ENCODE measurements around the gene CTNNA3.

CTNNA3 gene

GRCh38 chr10:67151471-67151870 lies 544.5 kb downstream of the CTNNA3 start:
- Histone ChIP-seq H3K9me3 (ENCODE audit: control insufficient read depth, insufficient read depth, low read length) (no peaks in the 10 kb centered on the region; the same call in 1 of the 2 replicates), H3K79me2 (ENCODE audit: control insufficient read depth, low read length) (no peaks in the 10 kb centered on the region), H3K4me1 (ENCODE audit: control insufficient read depth, low read length) (no peaks in the 10 kb centered on the region), H3K27me3 (ENCODE audit: control insufficient read depth, low read length) (no peaks in the 10 kb centered on the region), H3K4me2 (ENCODE audit: low read length) (no peak overlapping the region), H3K4me3 (ENCODE audit: low read length) (no peak overlapping the region), H3K36me3 (ENCODE audit: control insufficient read depth, low read length) (no peaks in the 10 kb centered on the region), H3F3A (ENCODE audit: control insufficient read depth, insufficient read depth) (no peaks in the 10 kb centered on the region), H3K27ac (ENCODE audit: low read depth, low read length) (no peak overlapping the region), H3K9me2 (replicated peaks; ENCODE audit: control insufficient read depth, low read length) (no peaks in the 10 kb centered on the region), H4K20me1 (ENCODE audit: control insufficient read depth, insufficient read depth, low read depth, low read length) (no peaks in the 10 kb centered on the region)
- TF ChIP-seq EZH2phosphoT487 (IDR thresholded peaks at IDR 0.05; ENCODE audit: borderline replicate concordance, low read length): no peak
- TF ChIP-seq, protein P1, sequence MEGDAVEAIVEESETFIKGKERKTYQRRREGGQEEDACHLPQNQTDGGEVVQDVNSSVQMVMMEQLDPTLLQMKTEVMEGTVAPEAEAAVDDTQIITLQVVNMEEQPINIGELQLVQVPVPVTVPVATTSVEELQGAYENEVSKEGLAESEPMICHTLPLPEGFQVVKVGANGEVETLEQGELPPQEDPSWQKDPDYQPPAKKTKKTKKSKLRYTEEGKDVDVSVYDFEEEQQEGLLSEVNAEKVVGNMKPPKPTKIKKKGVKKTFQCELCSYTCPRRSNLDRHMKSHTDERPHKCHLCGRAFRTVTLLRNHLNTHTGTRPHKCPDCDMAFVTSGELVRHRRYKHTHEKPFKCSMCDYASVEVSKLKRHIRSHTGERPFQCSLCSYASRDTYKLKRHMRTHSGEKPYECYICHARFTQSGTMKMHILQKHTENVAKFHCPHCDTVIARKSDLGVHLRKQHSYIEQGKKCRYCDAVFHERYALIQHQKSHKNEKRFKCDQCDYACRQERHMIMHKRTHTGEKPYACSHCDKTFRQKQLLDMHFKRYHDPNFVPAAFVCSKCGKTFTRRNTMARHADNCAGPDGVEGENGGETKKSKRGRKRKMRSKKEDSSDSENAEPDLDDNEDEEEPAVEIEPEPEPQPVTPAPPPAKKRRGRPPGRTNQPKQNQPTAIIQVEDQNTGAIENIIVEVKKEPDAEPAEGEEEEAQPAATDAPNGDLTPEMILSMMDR (IDR thresholded peaks at IDR 0.05; ENCODE audit: low read depth, low read length, poor library complexity, severe bottlenecking): no peak

DNA sequence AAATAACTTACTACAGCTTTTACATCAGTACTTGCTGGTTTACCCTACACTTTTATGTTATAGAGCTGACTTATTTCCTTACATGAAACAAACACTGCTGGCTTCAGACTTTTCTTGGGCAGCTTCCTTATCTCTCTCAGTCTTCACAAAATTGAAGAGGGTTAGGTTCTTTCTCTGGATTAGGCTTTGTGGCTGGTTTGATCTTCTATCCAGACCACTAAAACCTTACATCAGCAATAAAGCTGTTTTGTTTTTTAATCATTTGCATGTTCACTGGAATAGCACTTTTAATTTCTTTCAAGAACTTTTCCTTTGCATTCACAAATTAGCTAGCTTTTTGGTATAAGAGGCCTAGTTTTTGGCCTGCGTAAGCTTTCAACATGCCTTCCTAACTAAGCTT lies 551.5 kb downstream of the CTNNA3 start:
- no peak for TF ChIP-seq EZH2phosphoT487 (IDR thresholded peaks at IDR 0.05; ENCODE audit: borderline replicate concordance, low read length)
- TF ChIP-seq, protein P1 (IDR thresholded peaks at IDR 0.05; ENCODE audit: low read depth, low read length, poor library complexity, severe bottlenecking): no peak
- Histone ChIP-seq H3F3A (ENCODE audit: control insufficient read depth, insufficient read depth) (no peaks in the 10 kb centered on the region), H4K20me1 (ENCODE audit: control insufficient read depth, insufficient read depth, low read depth, low read length) (no peaks in the 10 kb centered on the region)

GRCh38 chr10:67141300-67141699 lies 554.7 kb downstream of the CTNNA3 start:
- no peaks in the 10 kb centered on the region for H3F3A ChIP-seq (ENCODE audit: control insufficient read depth, insufficient read depth)
- no peak overlapping the region for H3K4me3 ChIP-seq (ENCODE audit: low read length)
- no peaks in the 10 kb centered on the region for H3K9me2 ChIP-seq (replicated peaks; ENCODE audit: control insufficient read depth, low read length)
- no peaks in the 10 kb centered on the region for H3K36me3 ChIP-seq (ENCODE audit: control insufficient read depth, low read length)
- no peaks in the 10 kb centered on the region for H3K4me1 ChIP-seq (ENCODE audit: control insufficient read depth, low read length)
- no peaks in the 10 kb centered on the region for H3K27me3 ChIP-seq (ENCODE audit: control insufficient read depth, low read length)
- H4K20me1 ChIP-seq (ENCODE audit: control insufficient read depth, insufficient read depth, low read depth, low read length): no peaks in the 10 kb centered on the region
- H3K79me2 ChIP-seq (ENCODE audit: control insufficient read depth, low read length): no peaks in the 10 kb centered on the region
- no peak overlapping the region for H3K4me2 ChIP-seq (ENCODE audit: low read length)
- no peaks in the 10 kb centered on the region for H3K9me3 ChIP-seq (ENCODE audit: control insufficient read depth, insufficient read depth, low read length)
- no peak overlapping the region for H3K27ac ChIP-seq (ENCODE audit: low read depth, low read length)
- TF ChIP-seq, protein P1 (IDR thresholded peaks at IDR 0.05; ENCODE audit: low read depth, low read length, poor library complexity, severe bottlenecking): no peak
- TF ChIP-seq EZH2phosphoT487 (IDR thresholded peaks at IDR 0.05; ENCODE audit: borderline replicate concordance, low read length): no peak

More for the DNA sequence above, 551.5 kb downstream of the CTNNA3 start:
- H3K36me3 ChIP-seq (ENCODE audit: control insufficient read depth, low read length): no peaks in the 10 kb centered on the region
- H3K27ac ChIP-seq (ENCODE audit: low read depth, low read length): no peak overlapping the region
- H3K9me3 ChIP-seq (ENCODE audit: control insufficient read depth, insufficient read depth, low read length): no peaks in the 10 kb centered on the region
- H3K4me1 ChIP-seq (ENCODE audit: control insufficient read depth, low read length): no peaks in the 10 kb centered on the region
- H3K27me3 ChIP-seq (ENCODE audit: control insufficient read depth, low read length): no peaks in the 10 kb centered on the region
- no peaks in the 10 kb centered on the region for H3K9me2 ChIP-seq (replicated peaks; ENCODE audit: control insufficient read depth, low read length)
- no peak overlapping the region for H3K4me2 ChIP-seq (ENCODE audit: low read length)
- H3K4me3 ChIP-seq (ENCODE audit: low read length): no peak overlapping the region
- no peaks in the 10 kb centered on the region for H3K79me2 ChIP-seq (ENCODE audit: control insufficient read depth, low read length)

Measured in DOHH2 (cell line).